Neutrophil (primary cell): ENCODE data around the gene MARK4.

Experiments used
- H3K27ac ChIP-seq: fragments of 200-600 bp; sonication (generic); 2 replicates; pipeline ENCODE4 v1.5.1; 2016; ENCODE audit warnings: mild to moderate bottlenecking, moderate library complexity
- H3K27me3 ChIP-seq: fragments of 200-600 bp; sonication (generic); 2 replicates; pipeline ENCODE4 v1.6.0; 2016; ENCODE audit warnings: mild to moderate bottlenecking
- H3K36me3 ChIP-seq: fragments of 200-600 bp; sonication (generic); 2 replicates; pipeline ENCODE4 v1.5.1; 2017
- H3K4me1 ChIP-seq, 2 experiments: fragments of 200-600 bp in 1 of 2; sonication (generic) in 1 of 2; 1 replicate in 1 of 2; 2 replicates in 1 of 2; pipeline versions ENCODE4 v1.5.1 to v1.6.1; 2013 to 2016; ENCODE audit warnings: low read depth in 1 of 2, low read length in 1 of 2, mild to moderate bottlenecking in 1 of 2, moderate library complexity in 1 of 2; ENCODE audit not compliant: control insufficient read depth in 1 of 2, insufficient read depth in 1 of 2
- H3K4me3 ChIP-seq, 2 experiments: fragments of 200-600 bp in 1 of 2; sonication (generic) in 1 of 2; 1 replicate in 1 of 2; 2 replicates in 1 of 2; pipeline ENCODE4 v1.5.1; 2013 to 2016; ENCODE audit warnings: low read depth in 1 of 2, low read length in 1 of 2, mild to moderate bottlenecking in 1 of 2, moderate library complexity in 1 of 2
- H3K9me3 ChIP-seq: fragments of 200-600 bp; sonication (generic); 2 replicates; pipeline ENCODE4 v1.5.1; 2016
- TF ChIP-seq, protein P1 (sequence below): fragments of 200-600 bp; sonication (generic); IDR thresholded peaks from 2 replicates; pipeline ENCODE4 v1.5.1; 2016; ENCODE audit warnings: antibody characterized with exemption

Gene MARK4

DNA sequence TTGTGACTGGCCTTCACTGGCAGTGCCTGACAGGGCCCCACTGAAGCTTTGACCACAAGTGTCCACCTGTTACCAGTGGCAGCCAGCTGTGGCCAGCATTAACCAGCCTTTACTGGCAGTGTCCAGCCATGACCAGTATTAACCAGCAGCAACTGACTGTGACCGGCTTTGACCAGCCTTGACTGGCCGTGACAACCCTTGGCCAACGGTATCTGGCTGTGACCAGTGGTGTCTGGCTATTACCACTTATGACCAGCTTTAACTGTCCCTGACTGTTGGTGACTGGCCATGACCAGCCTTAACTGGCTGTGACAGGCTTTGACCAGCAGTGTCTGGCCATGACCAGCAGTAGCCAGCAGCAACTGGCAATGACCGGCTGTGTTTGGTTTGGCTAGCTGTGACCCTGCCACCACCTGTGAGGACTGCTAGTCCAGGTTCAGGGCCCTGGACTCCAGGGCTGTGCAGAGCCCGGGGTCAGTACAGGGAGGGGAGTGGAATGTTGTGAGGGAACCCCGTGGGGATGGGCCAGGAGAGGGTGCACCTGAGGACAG, 39.4 kb downstream of the MARK4 start:
- H3K27me3 ChIP-seq: no peaks in the 10 kb centered on the region
- H3K4me3 ChIP-seq: no peak overlapping the region
- H3K4me1 ChIP-seq: peaks cover 2 to 4% of the 10 kb centered on the region in 2 experiments
- no peaks in the 10 kb centered on the region for H3K9me3 ChIP-seq
- H3K27ac ChIP-seq: no peak overlapping the region
- H3K36me3 ChIP-seq: peaks cover 41% of the 10 kb centered on the region
- TF ChIP-seq, protein P1, sequence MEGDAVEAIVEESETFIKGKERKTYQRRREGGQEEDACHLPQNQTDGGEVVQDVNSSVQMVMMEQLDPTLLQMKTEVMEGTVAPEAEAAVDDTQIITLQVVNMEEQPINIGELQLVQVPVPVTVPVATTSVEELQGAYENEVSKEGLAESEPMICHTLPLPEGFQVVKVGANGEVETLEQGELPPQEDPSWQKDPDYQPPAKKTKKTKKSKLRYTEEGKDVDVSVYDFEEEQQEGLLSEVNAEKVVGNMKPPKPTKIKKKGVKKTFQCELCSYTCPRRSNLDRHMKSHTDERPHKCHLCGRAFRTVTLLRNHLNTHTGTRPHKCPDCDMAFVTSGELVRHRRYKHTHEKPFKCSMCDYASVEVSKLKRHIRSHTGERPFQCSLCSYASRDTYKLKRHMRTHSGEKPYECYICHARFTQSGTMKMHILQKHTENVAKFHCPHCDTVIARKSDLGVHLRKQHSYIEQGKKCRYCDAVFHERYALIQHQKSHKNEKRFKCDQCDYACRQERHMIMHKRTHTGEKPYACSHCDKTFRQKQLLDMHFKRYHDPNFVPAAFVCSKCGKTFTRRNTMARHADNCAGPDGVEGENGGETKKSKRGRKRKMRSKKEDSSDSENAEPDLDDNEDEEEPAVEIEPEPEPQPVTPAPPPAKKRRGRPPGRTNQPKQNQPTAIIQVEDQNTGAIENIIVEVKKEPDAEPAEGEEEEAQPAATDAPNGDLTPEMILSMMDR: no peak

- Histone ChIP-seq H3K36me3 (peaks cover 37% of the 10 kb centered on the region), H3K27ac (no peak overlapping the region), H3K9me3 (no peaks in the 10 kb centered on the region), H3K4me3 (no peak overlapping the region), H3K27me3 (no peaks in the 10 kb centered on the region), H3K4me1 (peaks cover 7 to 17% of the 10 kb centered on the region in 2 experiments)
- TF ChIP-seq, protein P1: no peak
Measured at GRCh38 chr19:45291834-45292233, 40.8 kb downstream of the MARK4 start.

- Histone ChIP-seq H3K4me3 (no peak overlapping the region), H3K9me3 (no peaks in the 10 kb centered on the region), H3K36me3 (peaks cover 38% of the 10 kb centered on the region), H3K4me1 (peaks cover 7 to 17% of the 10 kb centered on the region in 2 experiments), H3K27ac (no peak overlapping the region), H3K27me3 (no peaks in the 10 kb centered on the region)
- TF ChIP-seq, protein P1: no peak
Measured at GRCh38 chr19:45293682-45294081, 42.6 kb downstream of the MARK4 start.

GRCh38 chr19:45294291-45295029, 43.4 kb downstream of the MARK4 start:
- H3K4me1 ChIP-seq: peaks cover 7 to 21% of the 10 kb centered on the region in 2 experiments
- no peak overlapping the region for H3K4me3 ChIP-seq
- TF ChIP-seq, protein P1: no peak
- H3K27ac ChIP-seq: no peak overlapping the region
- H3K9me3 ChIP-seq: no peaks in the 10 kb centered on the region
- H3K27me3 ChIP-seq: no peaks in the 10 kb centered on the region
- H3K36me3 ChIP-seq: peaks cover 41% of the 10 kb centered on the region

GRCh38 chr19:45295873-45296272, 44.8 kb downstream of the MARK4 start:
- Histone ChIP-seq H3K9me3 (no peaks in the 10 kb centered on the region), H3K4me3 (no peak overlapping the region), H3K36me3 (peaks cover 32% of the 10 kb centered on the region), H3K27ac (peak overlapping the region; percentile 48), H3K4me1 (peaks cover 7 to 24% of the 10 kb centered on the region in 2 experiments), H3K27me3 (no peaks in the 10 kb centered on the region)
- TF ChIP-seq, protein P1: no peak
